Left ventricle myocardium inferior (tissue), 1 donor: ENCODE results near the gene KLK15. TPM values are rescaled to one million over a fixed set of nuclear protein-coding genes. Genes with fewer than 3 reads are reported as not detected.

Experiments used
- DNase-seq: peaks from one replicate; pipeline ENCODE4 v3.0.0-alpha.2; 2020
- H3K27ac ChIP-seq: fragments of 200-600 bp; replicated peaks from 2 replicates; pipeline ENCODE4 v1.8.0; 2021
- H3K27me3 ChIP-seq: fragments of 200-600 bp; 2 replicates; pipeline ENCODE4 v1.8.0; 2021; ENCODE audit warnings: low read depth
- H3K36me3 ChIP-seq: fragments of 200-600 bp; 2 replicates; pipeline ENCODE4 v1.8.0; 2021
- H3K4me1 ChIP-seq: fragments of 200-600 bp; 2 replicates; pipeline ENCODE4 v1.8.0; 2021
- H3K4me3 ChIP-seq: fragments of 200-600 bp; 2 replicates; pipeline ENCODE4 v1.8.0; 2021; ENCODE audit warnings: mild to moderate bottlenecking, moderate library complexity
- H3K9me3 ChIP-seq: fragments of 200-600 bp; replicated peaks from 2 replicates; pipeline ENCODE4 v1.8.0; 2021
- CTCF ChIP-seq: fragments of 200-600 bp; IDR thresholded peaks from 2 replicates; pipeline ENCODE4 v1.8.0; 2021; ENCODE audit warnings: antibody characterized with exemption, mild to moderate bottlenecking, borderline replicate concordance
- intact Hi-C: fragments of 100-400 bp; cut with micrococcal nuclease; formaldehyde crosslinking; loops from one replicate; pipeline ENCODE4 v1.11.0; 2022
- total RNA-seq: library from RNA; stranded (reverse); fragmentation: NEBNext Ultra II Directional; extraction: Animal tissue kit (Norgen Biotek cat#: 25700); gene quantifications from one replicate; pipeline ENCODE4 v1.2.1, GENCODE V29; 2021
- donor health status: DM: no; HTN: yes; CAD: no; lungs with severe emphysema.

KLK15 gene
- total RNA-seq, 1 donor from 2014 or later: not detected

- DNase-seq: no peak
- Histone ChIP-seq H3K4me1 (no peaks in the 10 kb centered on the region), H3K9me3 (peaks cover 34% of the 10 kb centered on the region), H3K4me3 (no peak overlapping the region), H3K27ac (no peak overlapping the region), H3K27me3 (peaks cover 30% of the 10 kb centered on the region), H3K36me3 (no peaks in the 10 kb centered on the region)
- intact Hi-C loops: no loop called here
- no peak for TF ChIP-seq CTCF
Observed at GRCh38 chr19:50843701-50844221, 10.4 kb upstream of the KLK15 start.

- intact Hi-C loops: no loop called here
- Histone ChIP-seq H3K9me3 (peaks cover 34% of the 10 kb centered on the region), H3K36me3 (no peaks in the 10 kb centered on the region), H3K4me1 (no peaks in the 10 kb centered on the region), H3K4me3 (no peak overlapping the region), H3K27me3 (peaks cover 26% of the 10 kb centered on the region), H3K27ac (no peak overlapping the region)
- no peak for DNase-seq
- TF ChIP-seq CTCF: no peak
Observed at GRCh38 chr19:50843205-50843604, 9.8 kb upstream of the KLK15 start.

GRCh38 chr19:50842130-50842529 lies 8.8 kb upstream of the KLK15 start:
- no peaks in the 10 kb centered on the region for H3K4me1 ChIP-seq
- TF ChIP-seq CTCF: no peak
- H3K27ac ChIP-seq: no peak overlapping the region
- H3K9me3 ChIP-seq: peaks cover 34% of the 10 kb centered on the region
- no peaks in the 10 kb centered on the region for H3K36me3 ChIP-seq
- DNase-seq: no peak
- no peak overlapping the region for H3K4me3 ChIP-seq
- peaks cover 24% of the 10 kb centered on the region for H3K27me3 ChIP-seq
- intact Hi-C loops: no loop called here

GRCh38 chr19:50839712-50840655 lies 6.6 kb upstream of the KLK15 start:
- intact Hi-C loops: no loop called here
- Histone ChIP-seq H3K4me3 (no peak overlapping the region), H3K27me3 (peaks cover 36% of the 10 kb centered on the region), H3K36me3 (no peaks in the 10 kb centered on the region), H3K9me3 (peaks cover 34% of the 10 kb centered on the region), H3K4me1 (peaks cover 12% of the 10 kb centered on the region), H3K27ac (no peak overlapping the region)
- TF ChIP-seq CTCF: no peak
- DNase-seq: no peak

- intact Hi-C loops: no loop called here
- no peak for TF ChIP-seq CTCF
- Histone ChIP-seq H3K4me1 (peaks cover 12% of the 10 kb centered on the region), H3K27me3 (peaks cover 52% of the 10 kb centered on the region), H3K27ac (no peak overlapping the region), H3K9me3 (peaks cover 20% of the 10 kb centered on the region), H3K36me3 (no peaks in the 10 kb centered on the region), H3K4me3 (no peak overlapping the region)
- DNase-seq: no peak
Observed at GRCh38 chr19:50838239-50838638, 4.9 kb upstream of the KLK15 start.
